ENCODE data around the gene HS3ST3B1.
A peak's percentile ranks its signal among the peaks of the same experiment; 100 is the strongest.

The HS3ST3B1 gene

GRCh38 chr17:14300575-14301278 lies at the start of gene HS3ST3B1:
Gene HS3ST3B1, plus strand, starts transcription at chr17:14301081. Its CDS starts 438 bp downstream, at chr17:14301519.
- H3K4me1 Mint-ChIP-seq: peaks cover 42 to 85% of the 10 kb centered on the region in 2 donors
- peaks cover 32 to 56% of the 10 kb centered on the region in 2 donors for H3K27me3 Mint-ChIP-seq
- H3K9me3 Mint-ChIP-seq: no peaks in the 10 kb centered on the region
- DNase-seq: peak; percentile 99
- H3K36me3 Mint-ChIP-seq: peaks cover 16 to 18% of the 10 kb centered on the region in 2 donors
- H3K27ac Mint-ChIP-seq: peak within 1 kb of the TSS; percentile 92
- peak within 1 kb of the TSS; percentile 91 for H3K4me3 Mint-ChIP-seq
- peak; percentile 82 to 87 for ATAC-seq (replicated peaks)

GRCh38 chr17:14261406-14261805 lies 39.5 kb upstream of the HS3ST3B1 start:
- ATAC-seq (replicated peaks) (no peak), DNase-seq (no peak)
- no peaks in the 10 kb centered on the region for H3K4me1 Mint-ChIP-seq
- peaks cover 12 to 28% of the 10 kb centered on the region in 2 donors for H3K27me3 Mint-ChIP-seq
- H3K36me3 Mint-ChIP-seq: peaks cover 0 to 3% of the 10 kb centered on the region in 2 donors
- H3K27ac Mint-ChIP-seq: no peak overlapping the region
- H3K4me3 Mint-ChIP-seq: no peak overlapping the region
- no peaks in the 10 kb centered on the region for H3K9me3 Mint-ChIP-seq

- Mint-ChIP-seq H3K9me3 (peaks cover 2 to 5% of the 10 kb centered on the region in 2 donors), H3K36me3 (peaks cover 0 to 4% of the 10 kb centered on the region in 2 donors), H3K27ac (no peak overlapping the region), H3K4me3 (no peak overlapping the region), H3K4me1 (peaks cover 6 to 10% of the 10 kb centered on the region in 2 donors), H3K27me3 (peaks cover 14 to 23% of the 10 kb centered on the region in 2 donors)
- peak; percentile 48 to 51 for ATAC-seq (replicated peaks)
- no peak for DNase-seq
These were observed 32.6 kb upstream of the HS3ST3B1 start for GRCh38 chr17:14268264-14268663.

- H3K4me3 Mint-ChIP-seq: no peak overlapping the region
- H3K27ac Mint-ChIP-seq: no peak overlapping the region
- H3K27me3 Mint-ChIP-seq: peaks cover 14 to 18% of the 10 kb centered on the region in 2 donors
- no peak for ATAC-seq (replicated peaks)
- peaks cover 0 to 4% of the 10 kb centered on the region in 2 donors for H3K36me3 Mint-ChIP-seq
- H3K9me3 Mint-ChIP-seq: peaks cover 3 to 10% of the 10 kb centered on the region in 2 donors
- H3K4me1 Mint-ChIP-seq: peaks cover 6 to 10% of the 10 kb centered on the region in 2 donors
- no peak for DNase-seq
These were observed 31.4 kb upstream of the HS3ST3B1 start for GRCh38 chr17:14269473-14269872.

- peaks cover 0 to 4% of the 10 kb centered on the region in 2 donors for H3K36me3 Mint-ChIP-seq
- H3K4me3 Mint-ChIP-seq: no peak overlapping the region
- H3K27me3 Mint-ChIP-seq: peaks cover 14 to 18% of the 10 kb centered on the region in 2 donors
- DNase-seq (no peak), ATAC-seq (replicated peaks) (no peak)
- no peak overlapping the region for H3K27ac Mint-ChIP-seq
- H3K4me1 Mint-ChIP-seq: peaks cover 6 to 10% of the 10 kb centered on the region in 2 donors
- peaks cover 3 to 13% of the 10 kb centered on the region in 2 donors for H3K9me3 Mint-ChIP-seq
These were observed 30.4 kb upstream of the HS3ST3B1 start for GRCh38 chr17:14270508-14270907.

- DNase-seq (no peak), ATAC-seq (replicated peaks) (no peak)
- Mint-ChIP-seq H3K27me3 (peaks cover 29 to 34% of the 10 kb centered on the region in 2 donors), H3K36me3 (peaks cover 0 to 9% of the 10 kb centered on the region in 2 donors), H3K4me1 (no peaks in the 10 kb centered on the region), H3K27ac (no peak overlapping the region), H3K4me3 (no peak overlapping the region), H3K9me3 (peaks cover 5 to 13% of the 10 kb centered on the region in 2 donors)
These were observed 24.2 kb upstream of the HS3ST3B1 start for GRCh38 chr17:14276535-14277250.

GRCh38 chr17:14281530-14281929 lies 19.4 kb upstream of the HS3ST3B1 start:
- Mint-ChIP-seq H3K27me3 (peaks cover 48 to 55% of the 10 kb centered on the region in 2 donors), H3K4me3 (no peak overlapping the region), H3K4me1 (no peaks in the 10 kb centered on the region), H3K27ac (no peak overlapping the region), H3K36me3 (peaks cover 0 to 5% of the 10 kb centered on the region in 2 donors), H3K9me3 (no peaks in the 10 kb centered on the region)
- DNase-seq (no peak), ATAC-seq (replicated peaks) (no peak)

GRCh38 chr17:14282726-14283125 lies 18.2 kb upstream of the HS3ST3B1 start:
- H3K4me3 Mint-ChIP-seq: no peak overlapping the region
- H3K27ac Mint-ChIP-seq: no peak overlapping the region
- ATAC-seq (replicated peaks) (no peak), DNase-seq (no peak)
- H3K4me1 Mint-ChIP-seq: no peaks in the 10 kb centered on the region
- no peaks in the 10 kb centered on the region for H3K9me3 Mint-ChIP-seq
- H3K36me3 Mint-ChIP-seq: peaks cover 0 to under 1% of the 10 kb centered on the region in 2 donors
- peaks cover 38 to 44% of the 10 kb centered on the region in 2 donors for H3K27me3 Mint-ChIP-seq

GRCh38 chr17:14289162-14289561 lies 11.7 kb upstream of the HS3ST3B1 start:
- peaks cover 51 to 66% of the 10 kb centered on the region in 2 donors for H3K27me3 Mint-ChIP-seq
- no peaks in the 10 kb centered on the region for H3K36me3 Mint-ChIP-seq
- no peaks in the 10 kb centered on the region for H3K4me1 Mint-ChIP-seq
- DNase-seq: no peak
- H3K27ac Mint-ChIP-seq: no peak overlapping the region
- no peaks in the 10 kb centered on the region for H3K9me3 Mint-ChIP-seq
- ATAC-seq (replicated peaks): no peak
- H3K4me3 Mint-ChIP-seq: no peak overlapping the region

GRCh38 chr17:14294876-14295275 lies 6.0 kb upstream of the HS3ST3B1 start:
- Mint-ChIP-seq H3K4me1 (peaks cover 27 to 49% of the 10 kb centered on the region in 2 donors), H3K36me3 (peaks cover 0 to 3% of the 10 kb centered on the region in 2 donors), H3K27me3 (peaks cover 72 to 92% of the 10 kb centered on the region in 2 donors), H3K9me3 (no peaks in the 10 kb centered on the region), H3K4me3 (no peak overlapping the region), H3K27ac (no peak overlapping the region)
- no peak for ATAC-seq (replicated peaks)
- DNase-seq: no peak

- DNase-seq: no peak
- Mint-ChIP-seq H3K27ac (no peak overlapping the region), H3K36me3 (peaks cover 0 to 3% of the 10 kb centered on the region in 2 donors), H3K4me1 (peaks cover 34 to 57% of the 10 kb centered on the region in 2 donors), H3K9me3 (no peaks in the 10 kb centered on the region), H3K27me3 (peaks cover 71 to 94% of the 10 kb centered on the region in 2 donors), H3K4me3 (no peak overlapping the region)
- no peak for ATAC-seq (replicated peaks)
These were observed 5.2 kb upstream of the HS3ST3B1 start for GRCh38 chr17:14295676-14296075.

- peaks cover 0 to 3% of the 10 kb centered on the region in 2 donors for H3K36me3 Mint-ChIP-seq
- peaks cover 34 to 61% of the 10 kb centered on the region in 2 donors for H3K4me1 Mint-ChIP-seq
- H3K9me3 Mint-ChIP-seq: no peaks in the 10 kb centered on the region
- no peak for DNase-seq
- ATAC-seq (replicated peaks): no peak
- H3K4me3 Mint-ChIP-seq: peak overlapping the region; percentile 40 to 58
- H3K27ac Mint-ChIP-seq: peak overlapping the region; percentile 57
- H3K27me3 Mint-ChIP-seq: peaks cover 64 to 89% of the 10 kb centered on the region in 2 donors
These were observed 4.5 kb upstream of the HS3ST3B1 start for GRCh38 chr17:14296166-14296910.

GRCh38 chr17:14297161-14297851 lies 3.6 kb upstream of the HS3ST3B1 start:
- Mint-ChIP-seq H3K36me3 (peaks cover 0 to 3% of the 10 kb centered on the region in 2 donors), H3K9me3 (no peaks in the 10 kb centered on the region), H3K4me1 (peaks cover 34 to 66% of the 10 kb centered on the region in 2 donors), H3K27ac (no peak overlapping the region), H3K4me3 (peak overlapping the region; percentile 70 to 80), H3K27me3 (peaks cover 57 to 80% of the 10 kb centered on the region in 2 donors)
- ATAC-seq (replicated peaks) (no peak), DNase-seq (peak; percentile 39)

Measured in stimulated activated naive B cell treated with anti-CD40 and anti-IgM and Interleukin-4, amounts not matched to agents 10 μg/mL and 1 μg/mL and 100 μg/mL, for 72 hours (primary cell).